Measurements from ENCODE around the gene NOS1AP.

Gene NOS1AP

DNA sequence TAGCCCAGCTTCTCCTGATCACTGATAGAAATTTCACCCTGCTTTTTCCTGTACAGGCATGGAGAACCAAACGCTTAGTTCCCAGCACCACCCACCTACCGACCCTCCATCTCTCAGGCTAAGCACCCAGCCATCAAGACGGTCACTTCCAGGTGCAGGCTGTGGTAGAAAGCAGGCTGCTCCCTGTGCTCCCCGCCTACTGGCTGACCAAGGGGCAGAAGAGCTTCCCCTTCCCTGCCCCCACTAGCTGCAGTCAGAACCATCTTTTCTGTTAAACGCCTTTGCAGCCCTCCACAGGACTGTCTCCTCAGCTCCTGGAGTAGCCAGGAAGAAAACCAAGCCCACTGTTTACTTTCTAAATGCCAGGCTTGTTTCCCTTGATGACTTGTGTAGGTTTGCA is 284.2 kb downstream of the NOS1AP start:
- Histone ChIP-seq H3K36me3 (peaks cover 34% of the 10 kb centered on the region), H3K4me3 (ENCODE audit: low read depth, low read length) (no peak overlapping the region), H3K27me3 (ENCODE audit: insufficient read depth, low read depth, severe bottlenecking) (no peaks in the 10 kb centered on the region), H3K9me3 (ENCODE audit: severe bottlenecking) (no peaks in the 10 kb centered on the region), H3K27ac (no peak overlapping the region)
- no peak for DNase-seq
- TF ChIP-seq, protein P1, sequence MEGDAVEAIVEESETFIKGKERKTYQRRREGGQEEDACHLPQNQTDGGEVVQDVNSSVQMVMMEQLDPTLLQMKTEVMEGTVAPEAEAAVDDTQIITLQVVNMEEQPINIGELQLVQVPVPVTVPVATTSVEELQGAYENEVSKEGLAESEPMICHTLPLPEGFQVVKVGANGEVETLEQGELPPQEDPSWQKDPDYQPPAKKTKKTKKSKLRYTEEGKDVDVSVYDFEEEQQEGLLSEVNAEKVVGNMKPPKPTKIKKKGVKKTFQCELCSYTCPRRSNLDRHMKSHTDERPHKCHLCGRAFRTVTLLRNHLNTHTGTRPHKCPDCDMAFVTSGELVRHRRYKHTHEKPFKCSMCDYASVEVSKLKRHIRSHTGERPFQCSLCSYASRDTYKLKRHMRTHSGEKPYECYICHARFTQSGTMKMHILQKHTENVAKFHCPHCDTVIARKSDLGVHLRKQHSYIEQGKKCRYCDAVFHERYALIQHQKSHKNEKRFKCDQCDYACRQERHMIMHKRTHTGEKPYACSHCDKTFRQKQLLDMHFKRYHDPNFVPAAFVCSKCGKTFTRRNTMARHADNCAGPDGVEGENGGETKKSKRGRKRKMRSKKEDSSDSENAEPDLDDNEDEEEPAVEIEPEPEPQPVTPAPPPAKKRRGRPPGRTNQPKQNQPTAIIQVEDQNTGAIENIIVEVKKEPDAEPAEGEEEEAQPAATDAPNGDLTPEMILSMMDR (IDR thresholded peaks at IDR 0.05; ENCODE audit: low read depth, low read length): no peak

DNA sequence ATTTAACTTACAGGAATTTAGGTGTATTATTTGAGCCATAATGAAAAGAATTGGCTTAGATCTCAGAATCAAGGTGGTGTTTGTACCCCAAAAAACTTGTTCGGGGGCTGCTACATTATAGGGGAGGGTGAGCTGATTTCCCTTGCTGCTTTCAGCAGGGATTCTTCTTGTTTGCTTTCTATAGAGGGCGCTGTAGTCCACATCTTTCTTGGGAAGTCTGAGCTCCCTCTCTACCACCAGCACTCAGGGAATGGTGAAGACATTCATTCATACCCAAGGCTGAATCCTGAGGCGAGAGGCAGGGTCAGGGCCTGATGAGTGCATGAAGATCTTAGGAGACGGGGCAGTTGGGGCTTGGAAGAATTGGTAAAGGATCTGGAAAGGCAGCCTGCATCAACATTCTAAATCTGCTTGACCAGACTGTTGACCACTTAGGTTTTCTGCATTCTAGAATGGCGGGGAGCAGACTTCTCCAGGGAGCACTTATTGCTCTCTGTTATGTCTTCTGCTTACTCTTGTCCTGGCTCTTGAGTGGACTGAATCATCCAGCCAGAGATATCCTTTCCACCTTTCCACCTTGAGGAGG is 288.3 kb downstream of the NOS1AP start:
- H3K36me3 ChIP-seq: peaks cover 59% of the 10 kb centered on the region
- H3K4me3 ChIP-seq (ENCODE audit: low read depth, low read length): no peak overlapping the region
- DNase-seq: peak; percentile 63
- H3K9me3 ChIP-seq (ENCODE audit: severe bottlenecking): no peaks in the 10 kb centered on the region
- H3K27me3 ChIP-seq (ENCODE audit: insufficient read depth, low read depth, severe bottlenecking): no peaks in the 10 kb centered on the region
- H3K27ac ChIP-seq: no peak overlapping the region
- TF ChIP-seq, protein P1 (IDR thresholded peaks at IDR 0.05; ENCODE audit: low read depth, low read length): peak; percentile 83

DNA sequence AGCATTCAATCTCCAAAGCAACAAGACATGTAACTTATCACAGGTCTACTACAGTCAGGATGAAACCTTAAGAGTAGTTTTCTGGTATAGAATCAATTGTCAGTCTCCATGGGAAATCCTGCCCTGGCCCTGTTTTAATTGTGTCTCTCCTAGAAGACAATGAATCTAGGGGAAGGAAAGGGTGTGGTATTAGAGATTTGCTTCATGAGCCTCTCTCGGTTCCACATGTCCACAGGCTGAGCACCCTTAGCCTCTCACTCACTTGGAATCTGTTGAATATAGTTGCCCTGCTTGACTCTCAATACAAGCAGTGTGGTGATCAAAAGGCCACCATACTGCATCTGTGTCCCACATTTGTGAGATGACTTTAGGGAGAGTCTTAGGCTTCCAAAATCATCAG is 289.4 kb downstream of the NOS1AP start:
- Histone ChIP-seq H3K36me3 (peaks cover 64% of the 10 kb centered on the region), H3K4me3 (ENCODE audit: low read depth, low read length) (no peak overlapping the region), H3K27me3 (ENCODE audit: insufficient read depth, low read depth, severe bottlenecking) (no peaks in the 10 kb centered on the region), H3K9me3 (ENCODE audit: severe bottlenecking) (no peaks in the 10 kb centered on the region), H3K27ac (no peak overlapping the region)
- TF ChIP-seq, protein P1 (IDR thresholded peaks at IDR 0.05; ENCODE audit: low read depth, low read length): no peak
- DNase-seq: no peak

DNA sequence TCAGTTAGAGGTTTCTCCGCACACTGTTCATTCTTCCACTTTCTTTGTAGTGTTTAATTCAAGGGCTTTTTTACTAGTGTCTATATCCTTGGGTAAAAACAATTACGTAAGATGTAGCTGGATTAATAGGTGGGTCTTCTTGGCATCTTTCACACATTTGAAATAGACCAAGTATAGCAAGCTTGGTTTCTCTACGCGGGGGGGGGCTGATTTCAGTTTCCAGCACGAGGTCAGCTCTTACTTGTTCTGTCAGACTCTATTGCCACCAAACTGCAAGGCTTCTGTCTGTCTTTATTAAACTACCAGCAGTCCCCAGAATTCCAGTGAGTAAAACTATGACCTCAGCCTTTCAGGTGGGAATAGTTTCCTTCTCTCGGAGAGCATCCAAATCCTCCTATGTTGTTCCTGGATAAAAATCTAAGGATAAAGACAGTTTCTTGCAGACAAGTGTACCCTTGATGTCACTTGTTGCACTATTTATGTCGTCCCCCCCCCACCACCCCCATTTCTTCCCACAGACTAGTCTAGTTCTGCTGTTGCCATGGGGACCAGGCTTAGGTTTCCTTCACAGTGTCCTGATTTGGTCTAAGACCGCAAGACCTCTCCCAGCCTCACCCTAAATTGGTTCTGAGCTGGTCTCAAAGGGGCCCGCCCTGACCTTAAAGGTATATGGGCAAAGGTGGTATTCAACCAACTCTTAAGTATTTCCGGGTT is 290.2 kb downstream of the NOS1AP start:
- DNase-seq: no peak
- H3K36me3 ChIP-seq: peaks cover 61% of the 10 kb centered on the region
- no peak overlapping the region for H3K4me3 ChIP-seq (ENCODE audit: low read depth, low read length)
- H3K9me3 ChIP-seq (ENCODE audit: severe bottlenecking): no peaks in the 10 kb centered on the region
- TF ChIP-seq, protein P1 (IDR thresholded peaks at IDR 0.05; ENCODE audit: low read depth, low read length): no peak
- H3K27ac ChIP-seq: no peak overlapping the region
- H3K27me3 ChIP-seq (ENCODE audit: insufficient read depth, low read depth, severe bottlenecking): no peaks in the 10 kb centered on the region

DNA sequence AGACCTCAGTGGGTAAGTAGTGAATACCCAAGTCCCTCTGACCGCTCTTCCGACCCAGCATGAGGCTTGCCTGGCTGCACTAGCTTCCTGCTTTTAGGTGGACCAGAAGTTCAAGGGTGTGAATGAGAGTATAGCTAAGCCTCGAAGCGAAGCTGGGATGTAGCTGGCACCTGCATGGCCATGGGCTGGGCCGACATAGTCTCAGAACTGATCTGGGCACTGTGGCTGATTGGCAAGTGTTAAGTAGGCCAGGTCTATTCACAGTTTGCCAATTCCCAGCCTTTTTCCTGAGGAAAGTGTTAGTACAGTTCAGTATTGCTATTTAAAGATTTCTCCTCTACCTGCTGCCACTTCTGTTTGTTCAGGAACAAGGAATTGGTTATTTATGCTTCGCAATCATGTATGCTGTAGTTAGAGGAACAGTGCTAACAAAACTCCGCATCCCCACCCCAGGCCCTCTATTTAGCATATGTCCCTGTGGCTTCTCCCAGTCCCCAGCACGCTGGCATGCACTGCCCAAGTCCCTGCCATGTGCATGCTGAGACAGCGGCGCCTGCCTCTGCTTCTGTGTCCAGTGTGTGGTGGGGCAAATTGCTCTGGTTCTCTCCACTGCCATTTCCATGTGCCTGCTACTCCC is 290.9 kb downstream of the NOS1AP start:
- Histone ChIP-seq H3K9me3 (ENCODE audit: severe bottlenecking) (no peaks in the 10 kb centered on the region), H3K36me3 (peaks cover 56% of the 10 kb centered on the region), H3K4me3 (ENCODE audit: low read depth, low read length) (no peak overlapping the region), H3K27me3 (ENCODE audit: insufficient read depth, low read depth, severe bottlenecking) (no peaks in the 10 kb centered on the region), H3K27ac (no peak overlapping the region)
- no peak for DNase-seq
- TF ChIP-seq, protein P1 (IDR thresholded peaks at IDR 0.05; ENCODE audit: low read depth, low read length): no peak
